K562 (cell line): ENCODE results near the gene A1CF. TPM values are rescaled to one million over a fixed set of nuclear protein-coding genes. Genes with fewer than 3 reads are reported as not detected.

Experiments
- ATAC-seq: fragments of 200-7000 bp; cut with Tn5 transposase; 3 replicates; pipeline ENCODE4 v1.9.1; 2020; ENCODE audit warnings: moderate library complexity
- BruUV-seq: library from RNA; stranded (reverse); fragments of 400-500 nt; replicated peaks from 2 replicates; lab custom pipeline; 2021; lab: Mats Ljungman, UMichigan
- CTCF ChIA-PET: fragments of 300-600 bp; formaldehyde crosslinking; extraction: SDS; loops from one replicate; lab custom pipeline; 2021; ENCODE audit warnings: low intra/inter-chr PET ratio; lab: Yijun Ruan, JAX
- POLR2A ChIA-PET: fragments of 300-600, 350-650 bp; sonication (Branson Sonifier 250); formaldehyde crosslinking; extraction: SDS; loops from one replicate; lab custom pipeline; 2021; ENCODE audit warnings: antibody characterized with exemption, inconsistent platforms; lab: Yijun Ruan, JAX
- DNase-seq, 4 experiments: peaks; one replicate each; pipeline versions ENCODE4 v3.0.0 to v3.0.0-alpha.2; 2011 to 2018; ENCODE audit warnings: low spot score in 3 of 4, mixed read lengths in 3 of 4; ENCODE audit errors: extremely low read depth in 1 of 4
- FAIRE-seq: peaks from 2 replicates; lab custom pipeline; 2011; peaks lifted over from hg19 to GRCh38; lab: Jason Lieb, UNC
- H2AFZ ChIP-seq: 2 replicates; pipeline ENCODE4 v1.6.0; 2011; ENCODE audit warnings: low read depth, low read length, control low read depth, inconsistent platforms
- H3K27ac ChIP-seq: fragments of 200-600 bp; 3 replicates; pipeline ENCODE4 v1.8.0; 2011; ENCODE audit warnings: low read depth, mild to moderate bottlenecking, control low read depth, inconsistent platforms, low read length, moderate library complexity, mixed read lengths; ENCODE audit errors: extremely low read depth
- H3K27me3 ChIP-seq, 2 experiments: fragments of 300-600 bp in 1 of 2; 2 replicates in 1 of 2; 3 replicates in 1 of 2; pipeline versions ENCODE4 v1.6.0 to v1.8.0; 2011; ENCODE audit warnings: inconsistent platforms in 2 of 2, low read length in 2 of 2, mild to moderate bottlenecking in 1 of 2, mixed read lengths in 1 of 2, moderate library complexity in 1 of 2; ENCODE audit not compliant: control insufficient read depth in 2 of 2, insufficient read depth in 2 of 2
- H3K36me3 ChIP-seq: fragments of 300-600 bp; 3 replicates; pipeline ENCODE4 v1.8.0; 2011; ENCODE audit warnings: mild to moderate bottlenecking, low read length, inconsistent platforms; ENCODE audit not compliant: control insufficient read depth, insufficient read depth
- H3K4me1 ChIP-seq, 2 experiments: fragments of 200-600 bp in 1 of 2; replicated peaks in 1 of 2; 2 replicates in 1 of 2; 3 replicates in 1 of 2; pipeline versions ENCODE4 v1.5.1 to v1.8.0; 2011; ENCODE audit warnings: inconsistent platforms in 2 of 2, low read length in 2 of 2, mild to moderate bottlenecking in 1 of 2, mixed read lengths in 1 of 2, moderate library complexity in 1 of 2; ENCODE audit not compliant: control insufficient read depth in 2 of 2, insufficient read depth in 2 of 2
- H3K4me2 ChIP-seq: 2 replicates; pipeline ENCODE4 v1.6.1; 2011; ENCODE audit warnings: low read length, control low read depth, inconsistent platforms, mixed read lengths; ENCODE audit not compliant: insufficient read depth
- H3K4me3 ChIP-seq: fragments of 200-600 bp; sonication (generic), shearing (Covaris generic); 2 replicates; pipeline ENCODE4 v1.5.1; 2016; ENCODE audit warnings: control low read depth, inconsistent platforms
- H3K79me2 ChIP-seq: fragments of 200-600 bp; 3 replicates; pipeline ENCODE4 v1.8.0; 2011; ENCODE audit warnings: low read length, inconsistent platforms; ENCODE audit not compliant: control insufficient read depth, insufficient read depth
- H3K9ac ChIP-seq, 2 experiments: 2 replicates each; pipeline versions ENCODE4 v1.6.0 to v1.6.1; 2011; ENCODE audit warnings: low read depth in 2 of 2, low read length in 2 of 2, control low read depth in 1 of 2, inconsistent platforms in 1 of 2, mild to moderate bottlenecking in 1 of 2, mixed read lengths in 1 of 2; ENCODE audit not compliant: insufficient read depth in 1 of 2
- H3K9me1 ChIP-seq: one replicate; pipeline ENCODE4 v1.6.0; 2011; ENCODE audit warnings: inconsistent platforms, mild to moderate bottlenecking, low read length, moderate library complexity; ENCODE audit not compliant: control insufficient read depth, insufficient read depth
- H3K9me3 ChIP-seq: replicated peaks from 2 replicates; pipeline ENCODE4 v1.5.1; 2011; ENCODE audit warnings: low read depth, low read length, inconsistent platforms; ENCODE audit not compliant: control insufficient read depth, insufficient read depth
- H4K20me1 ChIP-seq: replicated peaks from 2 replicates; pipeline ENCODE4 v1.6.1; 2011; ENCODE audit warnings: low read length, inconsistent platforms, mixed read lengths; ENCODE audit not compliant: control insufficient read depth, insufficient read depth
- CBX3 ChIP-seq, 2 experiments: IDR thresholded peaks; 1 replicate in 1 of 2; 2 replicates in 1 of 2; pipeline ENCODE4 v1.6.1; 2012; ENCODE audit warnings: inconsistent platforms in 2 of 2, low read length in 2 of 2, borderline replicate concordance in 1 of 2, control low read depth in 1 of 2
- KLF10 ChIP-seq: fragments of 250-450 bp; sonication (Bioruptor Pico); IDR thresholded peaks from 2 replicates; pipeline ENCODE4 v1.6.1; 2021; ENCODE audit warnings: matching md5 sums
- ZFP1 ChIP-seq: fragments of 450-650 bp; formaldehyde crosslinking; IDR thresholded peaks from 2 replicates; pipeline ENCODE4 v1.4.0; 2020; ENCODE audit warnings: mild to moderate bottlenecking, mixed read lengths
- ZNF24 ChIP-seq: fragments of 450-650 bp; IDR thresholded peaks from 2 replicates; pipeline ENCODE4 v1.6.1; 2016
- in situ Hi-C: fragments of 300-500 bp; cut with MboI; formaldehyde crosslinking; loops from 4 replicates; pipeline ENCODE4 v1.15.0; 2018; ENCODE audit warnings: inconsistent platforms, mixed read lengths
- intact Hi-C: fragments of 100-400 bp; cut with micrococcal nuclease; formaldehyde crosslinking; loops from 2 replicates; pipeline ENCODE4 v1.14.2; 2022
- polyA plus RNA-seq, 8 experiments: library from polyadenylated mRNA; depleted of rRNA in 4 of 8; stranded (reverse) in 5 of 8; unstranded in 3 of 8; fragments of >200 nt; fragmentation: Nextera tagmentation in 2 of 8; fragmentation: Illumina TruSeq in 1 of 8; extraction: Ambion mirVana in 2 of 8; extraction: Trizol in 1 of 8; gene quantifications; 2 replicates each; pipeline versions ENCODE4 v1.2.1 to v1.2.3, GENCODE V29; 2011 to 2014; ENCODE audit warnings: inconsistent platforms in 1 of 8, missing spikeins in 1 of 8
- total RNA-seq, 7 experiments: library from RNA; depleted of rRNA in 6 of 7; stranded (reverse); fragments of >200 nt in 6 of 7; fragmentation: Illumina TruSeq in 2 of 7; extraction: Trizol in 2 of 7; gene quantifications; 2 replicates each; pipeline versions ENCODE4 v1.2.1 to v1.2.3, GENCODE V29; 2011 to 2021; ENCODE audit warnings: low replicate concordance in 1 of 7
- TF ChIP-seq, protein P1 (sequence below): fragments of 450-650 bp; IDR thresholded peaks from 2 replicates; pipeline ENCODE4 v1.6.1; 2016; ENCODE audit warnings: borderline replicate concordance
- TF ChIP-seq, protein P2 (sequence below): fragments of 450-650 bp; IDR thresholded peaks from 2 replicates; pipeline ENCODE4 v1.6.1; 2016; ENCODE audit warnings: low read depth
- TF ChIP-seq, protein P3 (sequence below): fragments of 200-800 bp; sonication (Bioruptor generic); IDR thresholded peaks from 2 replicates; pipeline ENCODE4 v1.6.1; 2017; ENCODE audit warnings: missing genetic modification characterization, missing compliant biosample characterization
- TF ChIP-seq, protein P4 (sequence below): fragments of 250-450 bp; sonication (Bioruptor Pico); IDR thresholded peaks from 2 replicates; pipeline ENCODE4 v1.4.0; 2020
- TF ChIP-seq, protein P5 (sequence below): conservative IDR thresholded peaks from 2 replicates; pipeline ENCODE4 v1.6.1; 2011; ENCODE audit warnings: low read depth, mild to moderate bottlenecking, low read length; ENCODE audit not compliant: control insufficient read depth

The A1CF gene
- total and polyA plus RNA-seq, 9 of the 15 experiments (the other 6 are each of a cell fraction or from before 2014, with no cell fraction given): 0.11 TPM; not detected in 8

DNA sequence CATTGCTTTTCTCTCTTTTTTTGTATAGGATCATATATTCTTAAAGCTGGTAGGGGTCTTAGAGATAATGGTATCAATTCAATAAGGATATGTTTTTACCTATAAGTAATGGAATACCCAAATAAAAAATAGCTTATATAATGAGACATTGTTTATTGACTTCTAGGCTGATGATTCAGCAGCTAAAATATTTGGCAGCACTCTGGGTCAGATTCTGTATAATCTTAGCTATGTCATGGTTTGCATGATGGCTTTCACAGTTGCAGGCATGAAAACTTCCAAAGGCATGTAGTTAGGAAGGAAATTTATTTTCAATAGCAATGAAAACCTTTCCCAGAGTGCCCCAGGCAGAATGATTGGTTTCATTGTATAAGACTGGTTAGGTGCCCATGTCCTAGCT, 32.1 kb upstream of the A1CF start:
- POLR2A ChIA-PET: no interaction called here
- H3K9me3 ChIP-seq: no peaks in the 10 kb centered on the region
- H3K4me1 ChIP-seq: no peaks in the 10 kb centered on the region
- DNase-seq (no peak), ATAC-seq (no peak), FAIRE-seq (no peak)
- H4K20me1 ChIP-seq: no peaks in the 10 kb centered on the region
- BruUV-seq: no TSS peak
- H3K36me3 ChIP-seq: no peaks in the 10 kb centered on the region
- H3K9me1 ChIP-seq: no peaks in the 10 kb centered on the region
- no peaks in the 10 kb centered on the region for H3K27me3 ChIP-seq
- H3K4me2 ChIP-seq: no peak overlapping the region
- in situ Hi-C loops (no loop called here), intact Hi-C loops (no loop called here)
- H3K79me2 ChIP-seq: no peaks in the 10 kb centered on the region
- no peak overlapping the region for H3K27ac ChIP-seq
- H3K4me3 ChIP-seq: no peak overlapping the region
- no peak overlapping the region for H2AFZ ChIP-seq
- no peak overlapping the region for H3K9ac ChIP-seq
- CTCF ChIA-PET: no interaction called here
- TF ChIP-seq, protein P1, sequence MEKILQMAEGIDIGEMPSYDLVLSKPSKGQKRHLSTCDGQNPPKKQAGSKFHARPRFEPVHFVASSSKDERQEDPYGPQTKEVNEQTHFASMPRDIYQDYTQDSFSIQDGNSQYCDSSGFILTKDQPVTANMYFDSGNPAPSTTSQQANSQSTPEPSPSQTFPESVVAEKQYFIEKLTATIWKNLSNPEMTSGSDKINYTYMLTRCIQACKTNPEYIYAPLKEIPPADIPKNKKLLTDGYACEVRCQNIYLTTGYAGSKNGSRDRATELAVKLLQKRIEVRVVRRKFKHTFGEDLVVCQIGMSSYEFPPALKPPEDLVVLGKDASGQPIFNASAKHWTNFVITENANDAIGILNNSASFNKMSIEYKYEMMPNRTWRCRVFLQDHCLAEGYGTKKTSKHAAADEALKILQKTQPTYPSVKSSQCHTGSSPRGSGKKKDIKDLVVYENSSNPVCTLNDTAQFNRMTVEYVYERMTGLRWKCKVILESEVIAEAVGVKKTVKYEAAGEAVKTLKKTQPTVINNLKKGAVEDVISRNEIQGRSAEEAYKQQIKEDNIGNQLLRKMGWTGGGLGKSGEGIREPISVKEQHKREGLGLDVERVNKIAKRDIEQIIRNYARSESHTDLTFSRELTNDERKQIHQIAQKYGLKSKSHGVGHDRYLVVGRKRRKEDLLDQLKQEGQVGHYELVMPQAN: no peak
- TF ChIP-seq CBX3 (IDR thresholded peaks at IDR 0.05; ENCODE audit: borderline replicate concordance in 1 of 2, low read length in 2 of 2) (no peak), ZNF24 (no peak), ZFP1 (CRISPR knock-in tag) (no peak), KLF10 (CRISPR knock-in tag) (no peak)
- TF ChIP-seq, protein P2, sequence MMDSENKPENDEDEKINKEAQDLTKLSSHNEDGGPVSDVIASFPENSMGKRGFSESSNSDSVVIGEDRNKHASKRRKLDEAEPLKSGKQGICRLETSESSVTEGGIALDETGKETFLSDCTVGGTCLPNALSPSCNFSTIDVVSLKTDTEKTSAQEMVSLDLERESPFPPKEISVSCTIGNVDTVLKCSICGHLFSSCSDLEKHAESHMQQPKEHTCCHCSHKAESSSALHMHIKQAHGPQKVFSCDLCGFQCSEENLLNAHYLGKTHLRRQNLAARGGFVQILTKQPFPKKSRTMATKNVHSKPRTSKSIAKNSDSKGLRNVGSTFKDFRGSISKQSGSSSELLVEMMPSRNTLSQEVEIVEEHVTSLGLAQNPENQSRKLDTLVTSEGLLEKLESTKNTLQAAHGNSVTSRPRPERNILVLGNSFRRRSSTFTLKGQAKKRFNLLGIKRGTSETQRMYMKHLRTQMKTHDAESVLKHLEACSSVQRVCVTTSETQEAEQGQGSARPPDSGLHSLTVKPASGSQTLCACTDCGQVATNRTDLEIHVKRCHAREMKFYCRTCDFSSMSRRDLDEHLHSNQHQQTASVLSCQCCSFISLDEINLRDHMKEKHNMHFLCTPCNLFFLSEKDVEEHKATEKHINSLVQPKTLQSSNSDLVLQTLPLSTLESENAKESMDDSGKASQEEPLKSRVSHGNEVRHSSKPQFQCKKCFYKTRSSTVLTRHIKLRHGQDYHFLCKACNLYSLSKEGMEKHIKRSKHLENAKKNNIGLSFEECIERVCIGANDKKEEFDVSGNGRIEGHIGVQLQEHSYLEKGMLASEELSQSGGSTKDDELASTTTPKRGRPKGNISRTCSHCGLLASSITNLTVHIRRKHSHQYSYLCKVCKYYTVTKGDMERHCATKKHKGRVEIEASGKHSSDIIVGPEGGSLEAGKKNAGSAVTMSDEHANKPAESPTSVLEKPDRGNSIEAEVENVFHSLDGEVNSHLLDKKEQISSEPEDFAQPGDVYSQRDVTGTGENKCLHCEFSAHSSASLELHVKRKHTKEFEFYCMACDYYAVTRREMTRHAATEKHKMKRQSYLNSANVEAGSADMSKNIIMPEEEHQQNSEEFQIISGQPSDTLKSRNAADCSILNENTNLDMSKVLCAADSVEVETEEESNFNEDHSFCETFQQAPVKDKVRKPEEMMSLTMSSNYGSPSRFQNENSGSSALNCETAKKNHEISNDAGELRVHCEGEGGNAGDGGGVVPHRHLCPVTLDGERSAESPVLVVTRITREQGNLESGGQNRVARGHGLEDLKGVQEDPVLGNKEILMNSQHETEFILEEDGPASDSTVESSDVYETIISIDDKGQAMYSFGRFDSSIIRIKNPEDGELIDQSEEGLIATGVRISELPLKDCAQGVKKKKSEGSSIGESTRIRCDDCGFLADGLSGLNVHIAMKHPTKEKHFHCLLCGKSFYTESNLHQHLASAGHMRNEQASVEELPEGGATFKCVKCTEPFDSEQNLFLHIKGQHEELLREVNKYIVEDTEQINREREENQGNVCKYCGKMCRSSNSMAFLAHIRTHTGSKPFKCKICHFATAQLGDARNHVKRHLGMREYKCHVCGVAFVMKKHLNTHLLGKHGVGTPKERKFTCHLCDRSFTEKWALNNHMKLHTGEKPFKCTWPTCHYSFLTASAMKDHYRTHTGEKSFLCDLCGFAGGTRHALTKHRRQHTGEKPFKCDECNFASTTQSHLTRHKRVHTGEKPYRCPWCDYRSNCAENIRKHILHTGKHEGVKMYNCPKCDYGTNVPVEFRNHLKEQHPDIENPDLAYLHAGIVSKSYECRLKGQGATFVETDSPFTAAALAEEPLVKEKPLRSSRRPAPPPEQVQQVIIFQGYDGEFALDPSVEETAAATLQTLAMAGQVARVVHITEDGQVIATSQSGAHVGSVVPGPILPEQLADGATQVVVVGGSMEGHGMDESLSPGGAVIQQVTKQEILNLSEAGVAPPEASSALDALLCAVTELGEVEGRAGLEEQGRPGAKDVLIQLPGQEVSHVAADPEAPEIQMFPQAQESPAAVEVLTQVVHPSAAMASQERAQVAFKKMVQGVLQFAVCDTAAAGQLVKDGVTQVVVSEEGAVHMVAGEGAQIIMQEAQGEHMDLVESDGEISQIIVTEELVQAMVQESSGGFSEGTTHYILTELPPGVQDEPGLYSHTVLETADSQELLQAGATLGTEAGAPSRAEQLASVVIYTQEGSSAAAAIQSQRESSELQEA: no peak
- TF ChIP-seq, protein P3, sequence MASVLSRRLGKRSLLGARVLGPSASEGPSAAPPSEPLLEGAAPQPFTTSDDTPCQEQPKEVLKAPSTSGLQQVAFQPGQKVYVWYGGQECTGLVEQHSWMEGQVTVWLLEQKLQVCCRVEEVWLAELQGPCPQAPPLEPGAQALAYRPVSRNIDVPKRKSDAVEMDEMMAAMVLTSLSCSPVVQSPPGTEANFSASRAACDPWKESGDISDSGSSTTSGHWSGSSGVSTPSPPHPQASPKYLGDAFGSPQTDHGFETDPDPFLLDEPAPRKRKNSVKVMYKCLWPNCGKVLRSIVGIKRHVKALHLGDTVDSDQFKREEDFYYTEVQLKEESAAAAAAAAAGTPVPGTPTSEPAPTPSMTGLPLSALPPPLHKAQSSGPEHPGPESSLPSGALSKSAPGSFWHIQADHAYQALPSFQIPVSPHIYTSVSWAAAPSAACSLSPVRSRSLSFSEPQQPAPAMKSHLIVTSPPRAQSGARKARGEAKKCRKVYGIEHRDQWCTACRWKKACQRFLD: no peak
- TF ChIP-seq, protein P4, sequence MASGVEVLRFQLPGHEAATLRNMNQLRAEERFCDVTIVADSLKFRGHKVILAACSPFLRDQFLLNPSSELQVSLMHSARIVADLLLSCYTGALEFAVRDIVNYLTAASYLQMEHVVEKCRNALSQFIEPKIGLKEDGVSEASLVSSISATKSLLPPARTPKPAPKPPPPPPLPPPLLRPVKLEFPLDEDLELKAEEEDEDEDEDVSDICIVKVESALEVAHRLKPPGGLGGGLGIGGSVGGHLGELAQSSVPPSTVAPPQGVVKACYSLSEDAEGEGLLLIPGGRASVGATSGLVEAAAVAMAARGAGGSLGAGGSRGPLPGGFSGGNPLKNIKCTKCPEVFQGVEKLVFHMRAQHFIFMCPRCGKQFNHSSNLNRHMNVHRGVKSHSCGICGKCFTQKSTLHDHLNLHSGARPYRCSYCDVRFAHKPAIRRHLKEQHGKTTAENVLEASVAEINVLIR: no peak
- TF ChIP-seq, protein P5, sequence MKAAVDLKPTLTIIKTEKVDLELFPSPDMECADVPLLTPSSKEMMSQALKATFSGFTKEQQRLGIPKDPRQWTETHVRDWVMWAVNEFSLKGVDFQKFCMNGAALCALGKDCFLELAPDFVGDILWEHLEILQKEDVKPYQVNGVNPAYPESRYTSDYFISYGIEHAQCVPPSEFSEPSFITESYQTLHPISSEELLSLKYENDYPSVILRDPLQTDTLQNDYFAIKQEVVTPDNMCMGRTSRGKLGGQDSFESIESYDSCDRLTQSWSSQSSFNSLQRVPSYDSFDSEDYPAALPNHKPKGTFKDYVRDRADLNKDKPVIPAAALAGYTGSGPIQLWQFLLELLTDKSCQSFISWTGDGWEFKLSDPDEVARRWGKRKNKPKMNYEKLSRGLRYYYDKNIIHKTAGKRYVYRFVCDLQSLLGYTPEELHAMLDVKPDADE: no peak
